HG03565 (cell line): ENCODE measurements around the gene NCOA6.

ENCODE experiments used
- ATAC-seq: cut with Tn5 transposase; IDR thresholded peaks from one replicate; pipeline ENCODE4 v1.9.1; 2021; ENCODE audit warnings: mild to moderate bottlenecking, moderate library complexity; ENCODE audit not compliant: unreplicated experiment

Gene NCOA6

GRCh38 chr20:34825530-34826362 is at the start of gene NCOA6:
Gene NCOA6, minus strand, starts transcription at chr20:34825651. Its CDS starts 43,296 bp downstream, at chr20:34782355.
- ATAC-seq: peak; percentile 39

- no peak for ATAC-seq
Measured at GRCh38 chr20:34874094-34874654, 48.7 kb upstream of the NCOA6 start.

- ATAC-seq: no peak
Measured at GRCh38 chr20:34873583-34874093, 48.2 kb upstream of the NCOA6 start.

GRCh38 chr20:34872622-34873224 is 47.3 kb upstream of the NCOA6 start, which contains the start of gene GGT7:
Gene GGT7, minus strand, starts transcription at chr20:34872856. Its CDS starts 41 bp downstream, at chr20:34872815.
- no peak for ATAC-seq

GRCh38 chr20:34871966-34872621 is 46.6 kb upstream of the NCOA6 start:
- ATAC-seq: no peak

GRCh38 chr20:34871320-34871926 is 46.0 kb upstream of the NCOA6 start:
- no peak for ATAC-seq

GRCh38 chr20:34864216-34864615 is 38.8 kb upstream of the NCOA6 start:
- no peak for ATAC-seq

- no peak for ATAC-seq
Measured at GRCh38 chr20:34863421-34863965, 38.0 kb upstream of the NCOA6 start.

GRCh38 chr20:34862724-34863123 is 37.3 kb upstream of the NCOA6 start:
- no peak for ATAC-seq

GRCh38 chr20:34861386-34862084 is 36.1 kb upstream of the NCOA6 start:
- no peak for ATAC-seq

GRCh38 chr20:34859826-34860545 is 34.5 kb upstream of the NCOA6 start:
- ATAC-seq: no peak

GRCh38 chr20:34859367-34859766 is 33.9 kb upstream of the NCOA6 start:
- no peak for ATAC-seq

- ATAC-seq: no peak
Measured at GRCh38 chr20:34852298-34852697, 26.8 kb upstream of the NCOA6 start.

GRCh38 chr20:34850969-34851368 is 25.5 kb upstream of the NCOA6 start:
- ATAC-seq: no peak

GRCh38 chr20:34849778-34850177 is 24.3 kb upstream of the NCOA6 start:
- no peak for ATAC-seq

- ATAC-seq: no peak
Measured at GRCh38 chr20:34848597-34848996, 23.1 kb upstream of the NCOA6 start.

- ATAC-seq: no peak
Measured at GRCh38 chr20:34843421-34843820, 18.0 kb upstream of the NCOA6 start.

- no peak for ATAC-seq
Measured at GRCh38 chr20:34842143-34842542, 16.7 kb upstream of the NCOA6 start.

GRCh38 chr20:34834459-34834893 is 9.0 kb upstream of the NCOA6 start:
- ATAC-seq: no peak
